Measurements from ENCODE around the gene SIM1. TPM values are rescaled to one million over a fixed set of nuclear protein-coding genes. Genes with fewer than 3 reads are reported as not detected.

SIM1 gene
- total RNA-seq, 1 experiment from 2014 or later, result 0.13 TPM

DNA sequence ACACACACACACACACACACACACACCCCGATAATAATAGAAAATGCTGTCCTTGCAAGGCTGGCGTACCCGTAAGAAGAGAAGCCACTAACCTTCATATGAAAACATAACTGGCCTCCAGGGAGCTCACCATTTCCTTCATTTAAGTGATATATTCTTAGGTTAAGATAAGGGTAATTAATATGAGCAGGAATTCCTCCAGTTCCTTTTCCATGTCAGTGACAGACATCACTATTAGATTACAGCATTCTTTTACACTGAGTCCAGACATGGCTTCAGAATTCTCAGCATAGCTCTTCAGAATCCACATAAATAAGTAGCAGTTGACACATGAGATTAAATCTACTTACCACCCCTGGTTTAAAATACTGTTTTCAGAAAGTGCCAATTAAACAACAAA lies 121.9 kb downstream of the SIM1 start:
- H3K36me3 ChIP-seq (ENCODE audit: low read depth), result no peaks in the 10 kb centered on the region
- ChIA-PET POLR2A (ENCODE audit: unreplicated experiment) (interaction anchor here (0.5 to 0.6 kb wide), 2 partner anchors 92 to 918 kb away, joined by 3 to 6 read pairs; no protein-coding TSS in a partner anchor), CTCF (no interaction called here)
- no peaks in the 10 kb centered on the region for H4K20me1 ChIP-seq (ENCODE audit: insufficient read depth)
- H3K9me2 ChIP-seq (ENCODE audit: insufficient read depth), result no peaks in the 10 kb centered on the region
- no TSS peak for BruUV-seq (replicated peaks)
- H3K4me3 ChIP-seq, result no peak overlapping the region
- intact Hi-C loops (cut with micrococcal nuclease; ENCODE audit: unreplicated experiment), result loop anchor here (2.0 kb wide), 1 partner anchor 42 kb away; no protein-coding TSS in a partner anchor
- peak in 1 of 2 experiments; percentile 44 for DNase-seq
- no peaks in the 10 kb centered on the region for H3K27me3 ChIP-seq (ENCODE audit: insufficient read depth, low read depth)
- H3K4me2 ChIP-seq, result no peak overlapping the region
- no peaks in the 10 kb centered on the region for H3K4me1 ChIP-seq (replicated peaks; ENCODE audit: insufficient read depth)
- H2AFZ ChIP-seq, result no peak overlapping the region
- H3K27ac ChIP-seq, result no peak overlapping the region
- no peaks in the 10 kb centered on the region for H3F3A ChIP-seq (ENCODE audit: insufficient read depth, low read depth)
- no peaks in the 10 kb centered on the region for H3K79me2 ChIP-seq (ENCODE audit: low read depth)
- no peaks in the 10 kb centered on the region for H3K9me3 ChIP-seq (ENCODE audit: insufficient read depth, low read depth)
- no peak for TF ChIP-seq EZH2 (IDR thresholded peaks at IDR 0.05; ENCODE audit: low read depth)
- TF ChIP-seq, protein P1, sequence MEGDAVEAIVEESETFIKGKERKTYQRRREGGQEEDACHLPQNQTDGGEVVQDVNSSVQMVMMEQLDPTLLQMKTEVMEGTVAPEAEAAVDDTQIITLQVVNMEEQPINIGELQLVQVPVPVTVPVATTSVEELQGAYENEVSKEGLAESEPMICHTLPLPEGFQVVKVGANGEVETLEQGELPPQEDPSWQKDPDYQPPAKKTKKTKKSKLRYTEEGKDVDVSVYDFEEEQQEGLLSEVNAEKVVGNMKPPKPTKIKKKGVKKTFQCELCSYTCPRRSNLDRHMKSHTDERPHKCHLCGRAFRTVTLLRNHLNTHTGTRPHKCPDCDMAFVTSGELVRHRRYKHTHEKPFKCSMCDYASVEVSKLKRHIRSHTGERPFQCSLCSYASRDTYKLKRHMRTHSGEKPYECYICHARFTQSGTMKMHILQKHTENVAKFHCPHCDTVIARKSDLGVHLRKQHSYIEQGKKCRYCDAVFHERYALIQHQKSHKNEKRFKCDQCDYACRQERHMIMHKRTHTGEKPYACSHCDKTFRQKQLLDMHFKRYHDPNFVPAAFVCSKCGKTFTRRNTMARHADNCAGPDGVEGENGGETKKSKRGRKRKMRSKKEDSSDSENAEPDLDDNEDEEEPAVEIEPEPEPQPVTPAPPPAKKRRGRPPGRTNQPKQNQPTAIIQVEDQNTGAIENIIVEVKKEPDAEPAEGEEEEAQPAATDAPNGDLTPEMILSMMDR (conservative IDR thresholded peaks at IDR 0.05), result no peak

DNA sequence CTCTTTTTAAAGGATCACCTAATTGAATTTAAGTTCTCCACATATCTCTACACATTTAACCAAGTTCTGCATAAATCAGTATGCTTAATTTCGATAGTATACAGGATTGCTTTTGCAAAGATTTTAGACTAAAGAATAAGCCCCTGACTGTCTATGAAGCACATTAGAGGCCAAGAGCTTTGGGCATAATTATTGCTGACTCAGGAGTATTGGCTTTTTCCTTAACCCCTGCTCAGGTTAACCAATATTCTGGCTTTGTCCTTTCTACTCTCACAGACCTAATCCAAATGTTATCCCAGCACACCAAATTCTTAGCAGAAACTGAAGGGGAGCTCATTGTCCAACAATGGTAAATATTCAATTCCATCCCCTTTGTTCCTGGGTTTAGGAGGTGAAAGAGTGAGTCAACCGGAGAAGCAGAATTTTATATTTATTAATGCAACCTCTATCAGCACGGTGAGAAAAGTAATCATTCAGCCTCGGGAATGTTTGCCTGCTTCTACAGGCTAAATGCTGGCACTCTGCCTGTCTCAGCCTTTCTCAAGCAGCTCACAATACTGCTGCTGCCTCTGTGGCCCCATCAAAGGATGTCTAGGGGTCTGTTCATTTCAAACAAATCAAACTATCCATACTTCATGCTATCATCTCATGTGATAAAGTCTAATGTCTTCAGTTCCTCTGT lies 125.0 kb downstream of the SIM1 start:
- Histone ChIP-seq H3K36me3 (ENCODE audit: low read depth) (no peaks in the 10 kb centered on the region), H3K4me3 (no peak overlapping the region), H3K4me2 (no peak overlapping the region), H3K79me2 (ENCODE audit: low read depth) (no peaks in the 10 kb centered on the region), H4K20me1 (ENCODE audit: insufficient read depth) (no peaks in the 10 kb centered on the region), H3K27me3 (ENCODE audit: insufficient read depth, low read depth) (no peaks in the 10 kb centered on the region), H2AFZ (no peak overlapping the region), H3K27ac (no peak overlapping the region), H3F3A (ENCODE audit: insufficient read depth, low read depth) (no peaks in the 10 kb centered on the region), H3K9me3 (ENCODE audit: insufficient read depth, low read depth) (no peaks in the 10 kb centered on the region), H3K4me1 (replicated peaks; ENCODE audit: insufficient read depth) (no peaks in the 10 kb centered on the region), H3K9me2 (ENCODE audit: insufficient read depth) (no peaks in the 10 kb centered on the region)
- ChIA-PET POLR2A (ENCODE audit: unreplicated experiment) (no interaction called here), CTCF (no interaction called here)
- no peak for TF ChIP-seq EZH2 (IDR thresholded peaks at IDR 0.05; ENCODE audit: low read depth)
- TF ChIP-seq, protein P1 (conservative IDR thresholded peaks at IDR 0.05), result no peak
- no peak for DNase-seq
- BruUV-seq (replicated peaks), result no TSS peak
- intact Hi-C loops (cut with micrococcal nuclease; ENCODE audit: unreplicated experiment), result no loop called here

DNA sequence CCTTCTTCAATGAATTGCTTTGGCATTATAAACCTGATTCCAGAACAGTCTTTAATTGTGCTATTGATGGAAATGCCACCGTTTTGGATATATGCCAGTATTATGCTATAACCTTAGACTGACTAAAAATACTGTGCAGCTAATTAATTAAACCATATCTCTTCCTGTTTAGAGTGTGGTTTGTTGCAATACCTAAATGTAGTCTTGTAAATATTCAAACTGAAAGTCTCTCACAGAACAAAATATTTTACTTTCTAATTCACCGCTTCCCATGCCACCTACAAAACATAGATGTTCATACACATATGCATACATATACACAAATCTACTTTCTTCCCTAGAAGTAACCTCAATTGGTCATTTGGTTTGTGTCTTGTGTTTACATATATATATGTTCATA lies 126.6 kb downstream of the SIM1 start:
- no peaks in the 10 kb centered on the region for H3K9me3 ChIP-seq (ENCODE audit: insufficient read depth, low read depth)
- H3K4me2 ChIP-seq, result no peak overlapping the region
- no peak for DNase-seq
- TF ChIP-seq, protein P1 (conservative IDR thresholded peaks at IDR 0.05), result no peak
- no peak for TF ChIP-seq EZH2 (IDR thresholded peaks at IDR 0.05; ENCODE audit: low read depth)
- H3F3A ChIP-seq (ENCODE audit: insufficient read depth, low read depth), result no peaks in the 10 kb centered on the region
- intact Hi-C loops (cut with micrococcal nuclease; ENCODE audit: unreplicated experiment), result no loop called here
- H3K9me2 ChIP-seq (ENCODE audit: insufficient read depth), result no peaks in the 10 kb centered on the region
- no peaks in the 10 kb centered on the region for H3K36me3 ChIP-seq (ENCODE audit: low read depth)
- no peak overlapping the region for H3K27ac ChIP-seq
- POLR2A ChIA-PET (ENCODE audit: unreplicated experiment), result no interaction called here
- no peaks in the 10 kb centered on the region for H4K20me1 ChIP-seq (ENCODE audit: insufficient read depth)
- CTCF ChIA-PET, result no interaction called here
- no TSS peak for BruUV-seq (replicated peaks)
- H3K4me3 ChIP-seq, result no peak overlapping the region
- H2AFZ ChIP-seq, result no peak overlapping the region
- no peaks in the 10 kb centered on the region for H3K79me2 ChIP-seq (ENCODE audit: low read depth)
- no peaks in the 10 kb centered on the region for H3K4me1 ChIP-seq (replicated peaks; ENCODE audit: insufficient read depth)
- H3K27me3 ChIP-seq (ENCODE audit: insufficient read depth, low read depth), result no peaks in the 10 kb centered on the region
